ENCODE measurements around the gene FNIP1.
"Not testable (repeated sequence)": the region's sequence is repeated elsewhere in the genome, so short reads cannot be mapped to it uniquely, and the experiment has no call there.

Gene FNIP1

GRCh38 chr5:131749723-131750470 lies 46.9 kb downstream of the FNIP1 start:
- DNase-seq, result no peak

- DNase-seq, result no peak
Measured at GRCh38 chr5:131749138-131749537, 47.7 kb downstream of the FNIP1 start.

- no peak for DNase-seq
Measured at GRCh38 chr5:131747180-131748105, 49.4 kb downstream of the FNIP1 start.

GRCh38 chr5:131746423-131746822 lies 50.4 kb downstream of the FNIP1 start:
- no peak for DNase-seq

- DNase-seq, result no peak
Measured at GRCh38 chr5:131745703-131746102, 51.1 kb downstream of the FNIP1 start.

GRCh38 chr5:131745155-131745554 lies 51.7 kb downstream of the FNIP1 start:
- no peak for DNase-seq

- no peak for DNase-seq
Measured at GRCh38 chr5:131740477-131740876, 56.3 kb downstream of the FNIP1 start.

- DNase-seq, result no peak
Measured at GRCh38 chr5:131735393-131735792, 61.4 kb downstream of the FNIP1 start.

- DNase-seq, result not testable (repeated sequence)
Measured at GRCh38 chr5:131734939-131735338, 61.9 kb downstream of the FNIP1 start.

GRCh38 chr5:131729292-131729691 lies 67.5 kb downstream of the FNIP1 start:
- DNase-seq, result not testable (repeated sequence)

GRCh38 chr5:131724089-131724488 lies 72.7 kb downstream of the FNIP1 start:
- not testable (repeated sequence) for DNase-seq

GRCh38 chr5:131720714-131721113 lies 76.1 kb downstream of the FNIP1 start:
- DNase-seq, result no peak

GRCh38 chr5:131719564-131719963 lies 77.3 kb downstream of the FNIP1 start:
- DNase-seq, result no peak

- DNase-seq, result no peak
Measured at GRCh38 chr5:131718487-131719014, 78.3 kb downstream of the FNIP1 start.

GRCh38 chr5:131717164-131717563 lies 79.7 kb downstream of the FNIP1 start:
- DNase-seq, result not testable (repeated sequence)

- DNase-seq, result no peak
Measured at GRCh38 chr5:131716650-131717049, 80.2 kb downstream of the FNIP1 start.

GRCh38 chr5:131710391-131710790 lies 86.4 kb downstream of the FNIP1 start:
- no peak for DNase-seq

GRCh38 chr5:131709043-131709442 lies 87.8 kb downstream of the FNIP1 start:
- DNase-seq, result no peak

- no peak for DNase-seq
Measured at GRCh38 chr5:131706281-131706680, 90.5 kb downstream of the FNIP1 start.

GRCh38 chr5:131694926-131695325 lies 101.9 kb downstream of the FNIP1 start:
- DNase-seq, result no peak

GRCh38 chr5:131693894-131694293 lies 102.9 kb downstream of the FNIP1 start:
- DNase-seq, result no peak

GRCh38 chr5:131685516-131686171 lies 111.2 kb downstream of the FNIP1 start:
- DNase-seq, result no peak

GRCh38 chr5:131684595-131684994 lies 112.2 kb downstream of the FNIP1 start:
- DNase-seq, result no peak
